Inflammatory macrophage treated with lipopolysaccharide for 1 hour (primary cell): Measurements from ENCODE around the gene OR52H1.
"Not testable (repeated sequence)": the region's sequence is repeated elsewhere in the genome, so short reads cannot be mapped to it uniquely, and the experiment has no call there.

Source experiments
- DNase-seq, 2 donors: peaks; one replicate each; pipeline ENCODE4 v3.0.0-alpha.2; 2020 to 2022

Gene OR52H1

GRCh38 chr11:5548440-5548839, at the start of gene OR52H1:
TSS of gene OR52H1 (minus strand) at chr11:5548540. CDS start at chr11:5545505, 3,035 bp downstream.
- no peak for DNase-seq

GRCh38 chr11:5597953-5598352, 49.6 kb upstream of the OR52H1 start:
- DNase-seq: no peak

- DNase-seq: peak; percentile 35 to 38
These were observed 48.4 kb upstream of the OR52H1 start, which contains the start of gene TRIM6 for GRCh38 chr11:5596607-5597201. TSS of gene TRIM6 (plus strand) at chr11:5596637. CDS start at chr11:5596898, 261 bp downstream.

- DNase-seq: no peak
These were observed 44.8 kb upstream of the OR52H1 start for GRCh38 chr11:5593146-5593545.

- no peak for DNase-seq
These were observed 44.3 kb upstream of the OR52H1 start for GRCh38 chr11:5592615-5593014.

- no peak for DNase-seq
These were observed 43.3 kb upstream of the OR52H1 start for GRCh38 chr11:5591613-5592012.

- not testable (repeated sequence) for DNase-seq
These were observed 41.6 kb upstream of the OR52H1 start for GRCh38 chr11:5589906-5590305.

GRCh38 chr11:5584458-5584857, 36.1 kb upstream of the OR52H1 start:
- DNase-seq: not testable (repeated sequence)

GRCh38 chr11:5581014-5581413, 32.7 kb upstream of the OR52H1 start:
- DNase-seq: no peak

GRCh38 chr11:5580577-5580976, 32.2 kb upstream of the OR52H1 start, which contains the start of gene OR52B6:
TSS of gene OR52B6 (plus strand) at chr11:5580877. CDS start at chr11:5580877, 0 bp downstream.
- DNase-seq: no peak

- no peak for DNase-seq
These were observed 28.8 kb upstream of the OR52H1 start for GRCh38 chr11:5577101-5577500.

- no peak for DNase-seq
These were observed 26.8 kb upstream of the OR52H1 start for GRCh38 chr11:5575152-5575551.

- DNase-seq: no peak
These were observed 26.3 kb upstream of the OR52H1 start for GRCh38 chr11:5574654-5575053.

- DNase-seq: no peak
These were observed 16.1 kb upstream of the OR52H1 start for GRCh38 chr11:5564259-5565019.

- no peak for DNase-seq
These were observed 9.4 kb upstream of the OR52H1 start for GRCh38 chr11:5557751-5558150.

GRCh38 chr11:5556596-5557188, 8.4 kb upstream of the OR52H1 start:
- no peak for DNase-seq

- no peak for DNase-seq
These were observed 5.0 kb upstream of the OR52H1 start for GRCh38 chr11:5553343-5553742.

- DNase-seq: no peak
These were observed 2.2 kb upstream of the OR52H1 start for GRCh38 chr11:5550440-5551095.

GRCh38 chr11:5547982-5548381, 358 bp downstream of the OR52H1 start:
- DNase-seq: no peak

- DNase-seq: no peak
These were observed 1.9 kb downstream of the OR52H1 start for GRCh38 chr11:5546457-5546856.

- no peak for DNase-seq
These were observed 6.9 kb downstream of the OR52H1 start for GRCh38 chr11:5541427-5541826.

GRCh38 chr11:5536482-5536881, 11.9 kb downstream of the OR52H1 start:
- no peak for DNase-seq

GRCh38 chr11:5534046-5534445, 14.3 kb downstream of the OR52H1 start:
- DNase-seq: peak; percentile 30 to 46
